AG04449 (cell line): Measurements from ENCODE around the gene ATAD3B.

Experiments used
- CTCF ChIA-PET: fragments of 350-600 bp; formaldehyde crosslinking; extraction: SDS; loops from one replicate; lab custom pipeline; 2021; ENCODE audit warnings: antibody characterized with exemption; lab: Yijun Ruan, JAX
- POLR2A ChIA-PET: fragments of 400-600, 350-600 bp; formaldehyde crosslinking; extraction: SDS; loops from one replicate; lab custom pipeline; 2020; ENCODE audit warnings: antibody characterized with exemption, inconsistent platforms; lab: Yijun Ruan, JAX
- DNase-seq: peaks from one replicate; pipeline ENCODE4 v3.0.0-alpha.2; 2010; ENCODE audit warnings: low read depth, low spot score
- H3K4me3 ChIP-seq: 2 replicates; pipeline ENCODE4 v1.5.1; 2011; ENCODE audit warnings: low read depth, mild to moderate bottlenecking, control low read depth, low read length
- TF ChIP-seq, protein P1 (sequence below): IDR thresholded peaks from one replicate; pipeline ENCODE4 v1.5.1; 2011; ENCODE audit warnings: mild to moderate bottlenecking, moderate library complexity, low read length, control low read depth, inconsistent platforms; ENCODE audit not compliant: insufficient read depth; ENCODE audit errors: missing control alignments

ATAD3B gene

DNA sequence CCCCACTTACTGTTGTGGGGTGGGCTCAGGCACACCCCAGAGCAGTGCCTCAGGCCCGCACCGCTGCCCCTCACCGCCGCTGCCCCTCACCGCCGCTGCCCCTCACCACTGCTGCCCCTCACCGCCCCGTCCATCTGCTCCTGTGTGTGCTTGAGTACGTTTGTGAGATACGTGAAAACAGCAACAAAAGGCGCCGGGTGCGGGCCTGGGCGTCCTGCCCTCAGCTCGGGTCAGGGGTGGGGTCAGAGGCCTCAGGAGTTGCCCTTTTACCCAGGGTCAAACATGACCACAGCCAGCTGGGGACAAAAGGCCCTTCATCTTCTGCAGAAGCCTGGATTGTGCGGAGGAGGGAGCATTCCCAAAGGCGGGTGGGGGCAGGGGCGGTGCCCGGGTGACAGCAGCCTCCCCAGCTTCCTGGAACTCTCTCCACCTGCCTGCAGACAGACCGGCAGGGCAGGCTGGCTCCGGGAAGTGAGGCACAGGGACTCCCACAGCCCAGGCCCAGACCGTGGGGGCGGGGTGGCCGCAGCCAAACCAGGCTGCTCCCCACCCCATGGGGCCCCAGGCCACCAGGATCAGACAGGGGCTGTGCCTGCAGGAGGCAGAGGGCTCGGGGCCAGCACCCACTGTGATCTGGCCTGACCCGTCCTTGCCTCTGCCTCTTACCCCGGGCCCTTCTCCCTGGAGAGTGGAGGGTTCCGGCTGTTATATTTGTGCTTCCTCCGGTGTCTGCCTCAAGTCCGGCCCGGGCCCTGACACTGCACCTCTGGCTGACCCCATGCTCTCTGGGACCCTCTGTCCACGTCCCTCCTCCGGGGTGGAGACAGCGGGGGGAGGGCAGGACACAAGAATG is 38.4 kb upstream of the ATAD3B start:
- POLR2A ChIA-PET = no interaction called here
- H3K4me3 ChIP-seq = no peak overlapping the region
- CTCF ChIA-PET = interaction anchor here (1.6 to 2.3 kb wide), 2 partner anchors 8 to 9 kb away, joined by 4 to 8 read pairs; no protein-coding TSS in a partner anchor
- TF ChIP-seq, protein P1, sequence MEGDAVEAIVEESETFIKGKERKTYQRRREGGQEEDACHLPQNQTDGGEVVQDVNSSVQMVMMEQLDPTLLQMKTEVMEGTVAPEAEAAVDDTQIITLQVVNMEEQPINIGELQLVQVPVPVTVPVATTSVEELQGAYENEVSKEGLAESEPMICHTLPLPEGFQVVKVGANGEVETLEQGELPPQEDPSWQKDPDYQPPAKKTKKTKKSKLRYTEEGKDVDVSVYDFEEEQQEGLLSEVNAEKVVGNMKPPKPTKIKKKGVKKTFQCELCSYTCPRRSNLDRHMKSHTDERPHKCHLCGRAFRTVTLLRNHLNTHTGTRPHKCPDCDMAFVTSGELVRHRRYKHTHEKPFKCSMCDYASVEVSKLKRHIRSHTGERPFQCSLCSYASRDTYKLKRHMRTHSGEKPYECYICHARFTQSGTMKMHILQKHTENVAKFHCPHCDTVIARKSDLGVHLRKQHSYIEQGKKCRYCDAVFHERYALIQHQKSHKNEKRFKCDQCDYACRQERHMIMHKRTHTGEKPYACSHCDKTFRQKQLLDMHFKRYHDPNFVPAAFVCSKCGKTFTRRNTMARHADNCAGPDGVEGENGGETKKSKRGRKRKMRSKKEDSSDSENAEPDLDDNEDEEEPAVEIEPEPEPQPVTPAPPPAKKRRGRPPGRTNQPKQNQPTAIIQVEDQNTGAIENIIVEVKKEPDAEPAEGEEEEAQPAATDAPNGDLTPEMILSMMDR = no peak
- no peak for DNase-seq

DNA sequence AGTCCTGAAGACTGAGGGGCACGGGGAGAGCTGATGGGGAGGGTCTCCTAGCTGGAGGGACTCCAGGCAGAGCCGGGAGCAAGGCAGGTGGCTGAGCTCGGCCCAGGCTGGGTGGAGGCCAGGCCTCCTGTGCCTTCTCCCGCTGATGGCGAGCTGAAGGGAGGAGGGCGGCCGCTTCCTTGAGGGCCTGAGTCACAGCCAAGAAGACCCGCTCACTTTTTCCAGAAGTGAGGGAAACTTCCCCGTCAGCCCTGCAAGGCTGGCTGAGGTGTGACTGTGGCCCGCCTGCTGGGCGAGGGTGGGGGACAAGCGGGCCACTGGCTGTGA is 37.8 kb upstream of the ATAD3B start:
- TF ChIP-seq, protein P1 = no peak
- ChIA-PET CTCF (interaction anchor here (2.3 kb wide), 1 partner anchor 9 kb away, joined by 8 read pairs; no protein-coding TSS in a partner anchor), POLR2A (no interaction called here)
- no peak overlapping the region for H3K4me3 ChIP-seq
- no peak for DNase-seq

DNA sequence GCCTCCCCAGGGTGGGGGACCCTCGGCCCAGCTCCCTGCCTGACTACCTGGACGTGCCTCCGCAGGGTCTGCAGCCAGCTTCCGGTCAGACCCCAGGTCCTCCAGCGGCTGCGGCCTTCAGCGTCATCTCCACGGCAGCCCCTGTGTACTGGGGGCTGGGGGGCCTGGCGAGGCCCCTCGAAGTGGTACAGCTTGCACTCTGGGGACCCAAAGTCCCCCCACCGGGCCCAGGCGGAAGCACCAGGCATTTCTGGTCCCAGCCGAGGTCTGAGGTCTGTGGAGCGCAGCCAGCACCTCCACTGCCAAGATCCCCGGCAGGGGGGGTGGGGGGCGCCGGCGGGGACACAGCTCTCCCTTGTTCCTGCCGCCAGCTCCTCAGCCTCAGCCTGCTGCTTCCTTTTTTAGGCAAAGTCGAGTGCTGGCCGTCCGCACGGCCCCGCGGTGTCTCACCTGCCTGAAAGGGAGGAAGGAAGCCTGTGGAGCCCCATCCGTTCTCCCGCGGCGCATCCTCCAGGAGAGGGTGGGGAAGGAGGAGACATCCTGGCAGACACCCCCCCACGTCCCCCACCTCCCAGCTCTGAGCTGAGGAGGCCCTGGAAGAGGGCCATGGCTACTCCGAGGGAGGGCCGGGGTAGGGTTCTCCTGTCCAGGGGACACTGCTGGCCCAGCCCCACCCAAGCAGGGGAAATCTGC is 37.3 kb upstream of the ATAD3B start:
- DNase-seq = no peak
- ChIA-PET CTCF (interaction anchor here (2.3 kb wide), 1 partner anchor 8 kb away, joined by 8 read pairs; no protein-coding TSS in a partner anchor), POLR2A (no interaction called here)
- H3K4me3 ChIP-seq = no peak overlapping the region
- TF ChIP-seq, protein P1 = no peak

DNA sequence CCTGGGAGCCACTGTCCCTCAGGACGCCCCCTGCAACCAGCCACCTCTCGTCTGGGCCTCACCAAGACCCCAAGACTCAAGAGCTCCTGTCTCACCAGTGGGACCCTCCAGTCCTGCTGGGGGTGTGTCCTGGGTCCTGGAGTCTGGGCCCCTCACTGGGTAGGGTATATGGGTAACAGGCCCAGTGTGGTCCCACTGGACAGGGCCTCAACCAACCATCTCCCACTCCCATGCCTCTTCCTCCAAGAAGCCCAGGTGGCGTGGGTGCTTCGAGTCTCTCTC is 36.8 kb upstream of the ATAD3B start:
- POLR2A ChIA-PET = no interaction called here
- no peak for DNase-seq
- CTCF ChIA-PET = no interaction called here
- TF ChIP-seq, protein P1 = no peak
- no peak overlapping the region for H3K4me3 ChIP-seq

DNA sequence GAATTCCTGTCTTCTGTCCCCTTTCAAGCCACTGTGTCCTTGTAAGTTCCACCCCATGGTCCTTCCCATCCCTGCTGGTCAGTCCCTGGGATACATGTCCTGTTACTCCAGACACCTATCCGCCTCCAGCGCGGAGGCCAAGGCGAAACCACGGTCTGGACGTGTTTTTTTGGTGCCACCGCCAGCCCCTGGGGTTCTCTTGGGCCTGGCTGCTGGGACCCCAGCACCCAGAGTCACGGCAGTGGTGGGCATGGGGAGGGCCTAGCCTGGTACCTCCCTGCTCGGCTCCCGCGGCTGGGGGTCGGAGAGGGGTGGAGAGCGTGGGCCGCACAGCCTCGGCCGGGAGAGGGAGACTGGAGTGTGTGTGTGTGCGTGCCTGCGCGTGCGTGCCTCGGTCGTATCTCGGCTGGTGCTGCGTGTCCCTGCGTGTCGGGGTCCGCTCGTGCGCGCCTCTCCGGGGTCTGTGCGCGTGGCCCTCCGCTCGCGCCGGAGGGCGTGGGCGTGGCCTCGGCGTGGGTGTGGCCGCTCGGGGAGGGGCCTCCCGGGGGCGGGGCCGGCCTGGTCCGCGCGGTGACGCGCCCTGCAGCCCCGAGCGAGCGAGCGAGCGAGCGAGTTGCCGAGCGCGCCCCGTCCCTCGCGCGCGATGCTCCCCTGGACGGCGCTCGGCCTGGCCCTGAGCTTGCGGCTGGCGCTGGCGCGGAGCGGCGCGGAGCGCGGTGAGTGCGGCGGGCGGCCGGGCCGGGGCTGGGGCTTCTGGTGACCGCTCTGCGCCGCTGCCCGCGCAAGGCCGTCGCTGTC is 36.3 kb upstream of the ATAD3B start, which contains the start of gene VWA1:
VWA1 (plus strand) TSS at position 585 of the 798 bp plus-strand sequence; CDS start at position 644, 59 bp downstream.
- DNase-seq = no peak
- ChIA-PET CTCF (no interaction called here), POLR2A (no interaction called here)
- TF ChIP-seq, protein P1 = no peak
- peak within 1 kb of the TSS; percentile 54 for H3K4me3 ChIP-seq
